CD8-positive, alpha-beta memory T cell (primary cell): ENCODE results near the gene NTM. TPM values are rescaled to one million over a fixed set of nuclear protein-coding genes. Genes with fewer than 3 reads are reported as not detected.

Source experiments
- CTCF ChIA-PET: fragments of 350-600 bp; sonication (Branson Sonifier 250); formaldehyde crosslinking; loops from one replicate; lab custom pipeline; 2021; ENCODE audit warnings: antibody characterized with exemption; lab: Charles Lee
- POLR2A ChIA-PET: fragments of 350-600 bp; sonication (Branson Sonifier 250); formaldehyde crosslinking; loops from one replicate; lab custom pipeline; 2021; ENCODE audit warnings: antibody characterized with exemption; lab: Charles Lee
- DNase-seq, 5 donors: peaks; one replicate each; pipeline versions ENCODE4 v3.0.0 to v3.0.0-alpha.2; 2020 to 2022; ENCODE audit warnings: mixed read lengths in 1 of 5
- H3K27ac ChIP-seq: one replicate; pipeline ENCODE4 v1.7.0; 2013; ENCODE audit warnings: low read depth, mild to moderate bottlenecking, low read length, moderate library complexity
- H3K27me3 ChIP-seq: 2 replicates; pipeline ENCODE4 v1.7.0; 2013; ENCODE audit warnings: low read length, mild to moderate bottlenecking; ENCODE audit not compliant: insufficient read depth, poor library complexity, severe bottlenecking
- H3K36me3 ChIP-seq: 2 replicates; pipeline ENCODE4 v1.7.0; 2013; ENCODE audit warnings: mild to moderate bottlenecking, low read length, moderate library complexity; ENCODE audit not compliant: insufficient read depth
- H3K4me1 ChIP-seq: 2 replicates; pipeline ENCODE4 v1.7.0; 2013; ENCODE audit warnings: mild to moderate bottlenecking, low read length, moderate library complexity; ENCODE audit not compliant: insufficient read depth
- H3K4me3 ChIP-seq: 2 replicates; pipeline ENCODE4 v1.7.0; 2013; ENCODE audit warnings: mild to moderate bottlenecking, low read length
- H3K9me3 ChIP-seq: 2 replicates; pipeline ENCODE4 v1.7.0; 2013; ENCODE audit warnings: mild to moderate bottlenecking, low read length
- H3K27ac Mint-ChIP-seq, 8 donors: one replicate each; pipeline ENCODE4 v1.8.0; 2020 to 2021; ENCODE audit warnings: mixed read lengths in 8 of 8, mild to moderate bottlenecking in 6 of 8, inconsistent platforms in 3 of 8, moderate library complexity in 3 of 8
- H3K27me3 Mint-ChIP-seq, 2 donors: one replicate each; pipeline ENCODE4 v1.8.0; 2020 to 2021; ENCODE audit warnings: mixed read lengths in 2 of 2, mild to moderate bottlenecking in 1 of 2, moderate library complexity in 1 of 2
- H3K36me3 Mint-ChIP-seq, 3 donors: one replicate each; pipeline ENCODE4 v1.8.0; 2020 to 2021; ENCODE audit warnings: mixed read lengths in 3 of 3, inconsistent platforms in 1 of 3, mild to moderate bottlenecking in 1 of 3
- H3K4me1 Mint-ChIP-seq, 3 donors: one replicate each; pipeline ENCODE4 v1.8.0; 2020 to 2021; ENCODE audit warnings: mixed read lengths in 3 of 3, inconsistent platforms in 1 of 3, mild to moderate bottlenecking in 1 of 3
- H3K4me3 Mint-ChIP-seq, 7 donors: one replicate each; pipeline ENCODE4 v1.8.0; 2020 to 2021; ENCODE audit warnings: mixed read lengths in 7 of 7, mild to moderate bottlenecking in 6 of 7, moderate library complexity in 4 of 7, inconsistent platforms in 2 of 7
- H3K9me3 Mint-ChIP-seq, 5 donors: one replicate each; pipeline ENCODE4 v1.8.0; 2020 to 2022; ENCODE audit warnings: mixed read lengths in 5 of 5, mild to moderate bottlenecking in 3 of 5, moderate library complexity in 2 of 5, inconsistent platforms in 1 of 5
- polyA plus RNA-seq: library from polyadenylated mRNA; unstranded; fragments of 300-500 nt; fragmentation: Illumina TruSeq; gene quantifications from one replicate; pipeline ENCODE4 v1.2.3, GENCODE V29; 2021
- total RNA-seq, 2 experiments: library from RNA; stranded (reverse); gene quantifications; one replicate each; pipeline ENCODE4 v1.2.3, GENCODE V29; 2021

NTM gene
- total and polyA plus RNA-seq, 3 experiments from 2014 or later = not detected

DNA sequence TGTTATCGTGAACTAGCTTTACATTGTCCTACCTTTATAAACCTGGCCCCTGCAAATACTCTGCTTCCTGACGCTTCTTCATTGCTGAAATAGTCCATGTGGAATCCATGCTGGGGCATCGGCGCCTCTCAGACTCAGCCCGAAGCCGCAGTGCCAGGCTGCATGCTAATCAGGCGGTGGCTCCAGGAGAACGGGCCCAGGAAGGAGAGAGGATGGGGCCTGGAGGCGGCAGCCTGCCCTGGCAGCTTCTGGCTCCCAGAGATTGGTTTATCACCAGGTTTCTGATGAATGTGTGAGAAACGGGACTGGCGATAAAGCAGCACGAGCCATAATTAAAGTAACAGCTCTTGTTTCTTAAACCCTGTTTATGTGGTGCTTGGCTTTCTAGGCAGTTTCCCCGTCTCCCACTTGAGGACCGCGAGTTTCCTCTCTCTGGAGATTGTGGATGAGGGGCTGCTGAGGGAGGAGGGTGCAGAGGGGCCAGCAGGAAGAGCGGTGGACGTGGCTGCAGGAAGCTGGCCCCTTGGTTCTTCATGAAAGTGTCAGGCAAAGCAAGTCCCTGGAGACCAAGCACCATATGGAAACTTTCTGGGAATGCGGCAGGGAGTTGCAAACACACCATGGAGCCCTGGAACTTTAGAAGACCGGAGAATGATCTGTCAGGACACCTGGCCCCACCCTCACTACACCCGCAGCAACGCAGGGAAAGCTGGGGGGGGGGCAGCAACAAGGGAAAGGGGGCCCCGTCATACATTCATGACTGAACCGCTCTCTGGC is 93.4 kb downstream of the NTM start:
- no peaks in the 10 kb centered on the region for H3K4me1 Mint-ChIP-seq
- Histone ChIP-seq H3K4me1 (no peaks in the 10 kb centered on the region), H3K36me3 (no peaks in the 10 kb centered on the region), H3K9me3 (no peaks in the 10 kb centered on the region), H3K4me3 (no peak overlapping the region), H3K27me3 (no peaks in the 10 kb centered on the region), H3K27ac (no peak overlapping the region)
- DNase-seq = no peak
- ChIA-PET POLR2A (no interaction called here), CTCF (no interaction called here)
- H3K9me3 Mint-ChIP-seq = peaks cover 0 to 2% (median 0%) of the 10 kb centered on the region in 5 donors
- no peaks in the 10 kb centered on the region for H3K36me3 Mint-ChIP-seq
- no peak overlapping the region for H3K4me3 Mint-ChIP-seq
- H3K27me3 Mint-ChIP-seq = peaks cover 0 to 7% of the 10 kb centered on the region in 2 donors
- H3K27ac Mint-ChIP-seq = no peak overlapping the region

DNA sequence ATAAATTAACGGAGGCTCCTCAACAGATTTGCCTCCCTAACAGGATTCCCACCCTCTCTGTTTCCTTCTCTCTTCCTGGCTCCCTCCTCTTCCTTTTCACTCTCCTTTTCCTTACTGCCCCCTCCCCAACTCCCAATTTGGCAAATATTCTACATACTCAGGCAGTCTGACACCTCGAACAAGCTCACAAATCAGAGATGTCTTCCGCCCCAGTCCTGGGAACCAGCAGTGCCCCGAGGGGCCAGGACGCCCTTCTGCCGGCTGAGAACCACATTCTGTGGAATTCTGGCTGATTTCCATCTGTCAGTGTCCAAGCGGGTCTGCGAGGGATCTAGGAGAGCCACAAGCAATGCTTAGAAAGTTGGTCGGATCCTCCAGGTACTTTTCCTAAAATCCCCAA is 94.0 kb downstream of the NTM start:
- Mint-ChIP-seq H3K4me1 (no peaks in the 10 kb centered on the region), H3K36me3 (no peaks in the 10 kb centered on the region), H3K27me3 (peaks cover 0 to 7% of the 10 kb centered on the region in 2 donors), H3K4me3 (no peak overlapping the region), H3K9me3 (peaks cover 0 to 2% (median 0%) of the 10 kb centered on the region in 5 donors), H3K27ac (no peak overlapping the region)
- DNase-seq = no peak
- H3K27me3 ChIP-seq = no peaks in the 10 kb centered on the region
- ChIA-PET CTCF (no interaction called here), POLR2A (no interaction called here)
- no peak overlapping the region for H3K27ac ChIP-seq
- H3K9me3 ChIP-seq = no peaks in the 10 kb centered on the region
- H3K4me3 ChIP-seq = no peak overlapping the region
- H3K4me1 ChIP-seq = no peaks in the 10 kb centered on the region
- H3K36me3 ChIP-seq = no peaks in the 10 kb centered on the region

DNA sequence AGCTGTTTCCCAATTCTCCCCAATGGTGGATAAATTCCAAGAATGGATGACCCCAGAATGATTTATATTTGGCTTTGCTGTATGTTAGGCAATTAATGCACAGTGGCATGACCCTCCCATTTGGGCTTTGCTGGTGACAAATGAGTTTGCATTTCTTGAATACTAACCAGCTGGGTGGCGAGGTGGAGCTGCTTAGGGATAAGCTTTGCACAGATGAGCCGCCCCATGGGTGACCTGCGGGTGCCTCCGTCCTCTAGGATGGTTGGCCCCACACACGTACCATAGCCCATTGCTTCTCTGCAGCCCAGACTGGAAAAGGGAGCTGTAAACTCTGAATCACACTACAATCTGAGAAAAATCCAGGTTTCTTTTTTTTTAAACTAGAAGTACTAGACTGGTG is 94.6 kb downstream of the NTM start:
- Histone ChIP-seq H3K9me3 (no peaks in the 10 kb centered on the region), H3K27ac (no peak overlapping the region), H3K4me1 (no peaks in the 10 kb centered on the region), H3K36me3 (no peaks in the 10 kb centered on the region), H3K4me3 (no peak overlapping the region), H3K27me3 (no peaks in the 10 kb centered on the region)
- no peak overlapping the region for H3K27ac Mint-ChIP-seq
- no peaks in the 10 kb centered on the region for H3K4me1 Mint-ChIP-seq
- no peaks in the 10 kb centered on the region for H3K36me3 Mint-ChIP-seq
- CTCF ChIA-PET = no interaction called here
- H3K4me3 Mint-ChIP-seq = no peak overlapping the region
- peaks cover 0 to 2% (median 0%) of the 10 kb centered on the region in 5 donors for H3K9me3 Mint-ChIP-seq
- no peak for DNase-seq
- H3K27me3 Mint-ChIP-seq = peaks cover 0 to 7% of the 10 kb centered on the region in 2 donors
- POLR2A ChIA-PET = no interaction called here

DNA sequence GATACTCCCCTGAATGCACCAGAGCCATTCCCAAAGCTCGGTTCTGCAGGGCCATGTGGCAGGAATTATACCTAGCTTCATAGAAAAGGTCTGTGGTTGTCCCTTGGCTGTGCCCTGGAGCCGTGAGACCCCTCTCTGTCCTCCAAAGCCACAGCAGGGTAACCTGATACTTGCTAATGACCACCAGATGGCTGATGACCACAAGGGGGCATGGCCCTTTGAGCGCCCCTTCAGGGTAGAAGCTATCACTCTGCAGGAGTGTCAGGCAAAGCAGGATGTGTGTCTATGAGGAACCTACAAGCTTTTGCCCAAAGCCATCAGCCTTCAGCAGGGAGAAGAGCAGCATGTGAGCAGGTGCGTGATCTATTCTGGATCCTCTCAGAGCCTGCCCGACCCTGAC is 95.3 kb downstream of the NTM start:
- ChIA-PET POLR2A (no interaction called here), CTCF (no interaction called here)
- DNase-seq = no peak
- H3K27ac Mint-ChIP-seq = no peak overlapping the region
- H3K27ac ChIP-seq = no peak overlapping the region
- H3K27me3 Mint-ChIP-seq = peaks cover 0 to 7% of the 10 kb centered on the region in 2 donors
- no peaks in the 10 kb centered on the region for H3K9me3 ChIP-seq
- peaks cover 0 to 2% (median 0%) of the 10 kb centered on the region in 5 donors for H3K9me3 Mint-ChIP-seq
- no peaks in the 10 kb centered on the region for H3K36me3 ChIP-seq
- no peak overlapping the region for H3K4me3 ChIP-seq
- H3K4me3 Mint-ChIP-seq = no peak overlapping the region
- H3K4me1 Mint-ChIP-seq = no peaks in the 10 kb centered on the region
- no peaks in the 10 kb centered on the region for H3K27me3 ChIP-seq
- H3K36me3 Mint-ChIP-seq = no peaks in the 10 kb centered on the region
- no peaks in the 10 kb centered on the region for H3K4me1 ChIP-seq

DNA sequence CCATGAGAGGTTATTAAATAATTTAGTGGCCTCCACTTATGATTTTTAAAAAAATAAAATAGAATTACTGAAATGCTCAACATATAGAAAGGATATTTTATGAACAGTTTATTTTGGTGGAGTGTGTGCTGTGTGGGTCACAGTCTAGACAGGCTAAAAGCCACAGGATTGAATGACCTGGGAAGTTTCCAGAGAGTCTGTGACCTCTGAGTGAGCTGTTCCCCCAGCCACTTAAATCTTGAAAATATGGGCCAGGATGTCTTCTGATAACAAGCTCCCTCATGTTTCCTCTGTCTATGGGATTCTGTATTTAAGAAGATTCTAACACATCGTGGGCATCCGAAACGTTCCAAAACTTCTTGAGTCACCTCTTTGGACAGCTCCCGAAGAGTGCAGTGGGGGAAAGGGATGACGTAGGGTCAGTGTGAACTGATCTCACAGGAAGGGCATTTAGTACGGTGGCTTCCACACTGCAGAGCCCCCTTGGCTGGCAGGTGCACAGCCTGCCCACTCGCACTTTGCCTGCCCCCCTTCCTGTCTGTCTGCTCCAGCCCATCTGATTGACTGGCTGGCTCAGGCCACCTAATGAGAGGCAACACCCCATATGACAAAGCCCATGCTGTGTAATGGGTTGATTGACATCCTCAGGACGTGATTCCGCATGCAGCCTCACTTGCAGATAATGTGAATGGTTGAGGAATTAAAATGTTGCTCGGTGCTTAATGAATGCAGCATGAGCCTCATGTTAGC is 97.4 kb downstream of the NTM start:
- Histone ChIP-seq H3K36me3 (no peaks in the 10 kb centered on the region), H3K4me3 (no peak overlapping the region), H3K9me3 (no peaks in the 10 kb centered on the region), H3K27me3 (no peaks in the 10 kb centered on the region), H3K27ac (no peak overlapping the region), H3K4me1 (no peaks in the 10 kb centered on the region)
- Mint-ChIP-seq H3K36me3 (no peaks in the 10 kb centered on the region), H3K27me3 (peaks cover 0 to 7% of the 10 kb centered on the region in 2 donors), H3K27ac (no peak overlapping the region), H3K4me3 (no peak overlapping the region), H3K4me1 (no peaks in the 10 kb centered on the region), H3K9me3 (peaks cover 0 to 4% (median 0%) of the 10 kb centered on the region in 5 donors)
- ChIA-PET POLR2A (no interaction called here), CTCF (no interaction called here)
- DNase-seq = no peak

DNA sequence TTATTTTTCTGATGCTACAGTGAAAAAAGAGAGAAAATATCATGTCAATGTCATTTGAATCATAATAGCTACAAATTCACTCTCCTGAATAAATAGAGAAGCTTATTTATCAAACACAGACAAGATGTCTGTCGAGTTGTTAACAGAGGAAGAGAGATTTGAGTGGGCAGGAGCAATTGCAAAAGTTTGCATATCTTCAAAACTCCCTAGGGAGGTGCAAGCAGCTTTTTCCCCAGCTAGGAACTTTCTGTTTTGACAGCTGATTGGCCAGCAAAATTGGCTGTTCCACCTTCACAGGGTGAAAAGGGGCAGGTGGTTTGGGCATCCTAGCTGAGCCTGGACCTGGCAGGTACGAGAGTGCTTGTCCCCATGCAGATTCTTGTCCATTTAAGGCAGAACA is 98.2 kb downstream of the NTM start:
- no peak overlapping the region for H3K4me3 ChIP-seq
- no peaks in the 10 kb centered on the region for H3K36me3 ChIP-seq
- Mint-ChIP-seq H3K27ac (no peak overlapping the region), H3K4me3 (no peak overlapping the region), H3K4me1 (no peaks in the 10 kb centered on the region), H3K36me3 (no peaks in the 10 kb centered on the region), H3K27me3 (peaks cover 0 to 7% of the 10 kb centered on the region in 2 donors), H3K9me3 (peaks cover 0 to 4% (median 0%) of the 10 kb centered on the region in 5 donors)
- DNase-seq = no peak
- ChIA-PET POLR2A (no interaction called here), CTCF (no interaction called here)
- no peaks in the 10 kb centered on the region for H3K4me1 ChIP-seq
- no peak overlapping the region for H3K27ac ChIP-seq
- no peaks in the 10 kb centered on the region for H3K9me3 ChIP-seq
- no peaks in the 10 kb centered on the region for H3K27me3 ChIP-seq

DNA sequence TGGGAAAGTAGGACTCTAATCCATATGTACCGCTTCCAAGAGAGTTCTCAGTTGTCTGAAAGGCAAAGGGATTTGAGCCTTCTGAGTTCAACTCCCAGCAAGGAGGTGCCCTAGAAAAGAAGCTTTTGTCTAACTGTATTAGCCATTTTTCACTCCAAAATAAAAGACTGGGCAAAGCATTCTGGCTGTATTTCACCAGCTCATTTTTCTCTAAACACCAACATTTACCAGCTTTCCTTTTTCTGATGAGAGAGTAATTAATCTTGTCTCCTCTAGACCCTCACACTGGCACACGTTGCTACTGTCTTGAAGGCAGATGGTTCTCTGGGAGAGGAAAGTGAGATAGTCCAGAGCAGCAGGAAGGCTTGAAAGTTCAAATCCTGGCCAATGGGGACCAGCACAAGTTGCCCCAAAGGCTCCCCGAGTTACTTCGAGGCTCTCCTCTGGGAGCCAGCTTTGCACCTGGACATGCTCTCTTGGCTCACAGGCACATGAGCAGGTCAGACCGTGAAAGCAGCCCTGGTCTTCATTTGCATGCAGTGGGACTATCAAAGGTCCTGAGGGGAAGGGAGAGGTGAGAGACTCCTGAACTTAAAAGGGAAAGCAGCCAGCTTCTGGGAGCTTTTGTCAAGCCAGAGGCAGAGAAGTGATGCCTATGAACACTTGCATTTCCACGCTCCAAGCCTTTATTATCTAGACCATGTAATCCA is 100.0 kb downstream of the NTM start:
- CTCF ChIA-PET = no interaction called here
- H3K9me3 Mint-ChIP-seq = peaks cover 0 to 4% (median 0%) of the 10 kb centered on the region in 5 donors

DNA sequence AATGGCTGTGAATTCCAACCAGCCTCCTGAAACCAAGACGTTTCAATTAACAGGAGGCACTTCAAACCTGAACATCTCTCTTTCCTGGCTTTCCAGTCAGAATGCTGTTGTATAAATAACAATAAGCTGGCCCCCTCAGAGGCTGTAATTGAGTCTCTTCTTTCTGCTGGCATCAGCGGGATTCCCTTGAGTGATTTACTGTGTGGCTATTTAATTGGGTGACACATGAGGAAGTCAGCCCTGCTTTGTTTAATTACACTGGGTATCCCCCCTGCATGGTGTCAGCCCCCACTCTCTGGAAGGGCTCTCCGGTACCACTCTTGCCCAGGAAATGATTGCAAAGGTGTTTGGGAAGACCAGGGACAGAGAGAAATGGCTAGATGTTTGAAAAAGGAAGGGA is 101.6 kb downstream of the NTM start:
- CTCF ChIA-PET = no interaction called here
- POLR2A ChIA-PET = no interaction called here
- Mint-ChIP-seq H3K27ac (no peak overlapping the region), H3K4me1 (no peaks in the 10 kb centered on the region), H3K36me3 (no peaks in the 10 kb centered on the region), H3K27me3 (peaks cover 1 to 3% of the 10 kb centered on the region in 2 donors), H3K9me3 (peaks cover 0 to 7% (median 1%) of the 10 kb centered on the region in 5 donors), H3K4me3 (no peak overlapping the region)
- Histone ChIP-seq H3K27me3 (no peaks in the 10 kb centered on the region), H3K4me3 (no peak overlapping the region), H3K36me3 (no peaks in the 10 kb centered on the region), H3K4me1 (no peaks in the 10 kb centered on the region), H3K27ac (no peak overlapping the region), H3K9me3 (no peaks in the 10 kb centered on the region)
- no peak for DNase-seq

More for the DNA sequence above, 100.0 kb downstream of the NTM start:
- no peaks in the 10 kb centered on the region for H3K4me1 ChIP-seq
- Mint-ChIP-seq H3K27me3 (peaks cover 0 to 3% of the 10 kb centered on the region in 2 donors), H3K36me3 (no peaks in the 10 kb centered on the region), H3K4me3 (no peak overlapping the region), H3K27ac (no peak overlapping the region), H3K4me1 (no peaks in the 10 kb centered on the region)
- no peaks in the 10 kb centered on the region for H3K36me3 ChIP-seq
- H3K27me3 ChIP-seq = no peaks in the 10 kb centered on the region
- POLR2A ChIA-PET = no interaction called here
- no peak for DNase-seq
- H3K27ac ChIP-seq = no peak overlapping the region
- no peaks in the 10 kb centered on the region for H3K9me3 ChIP-seq
- no peak overlapping the region for H3K4me3 ChIP-seq
